SK-N-SH treated with all-trans-retinoic acid at 6 μM for 48 hours (cell line): ENCODE measurements around the gene LYZL6.

Experiments used
- ATAC-seq: fragments of 200-7000 bp; cut with Tn5 transposase; 3 replicates; pipeline ENCODE4 v1.9.1; 2020; ENCODE audit warnings: mild to moderate bottlenecking, moderate library complexity
- ARNTL ChIP-seq: fragments of 450-650 bp; formaldehyde crosslinking; IDR thresholded peaks from 2 replicates; pipeline ENCODE4 v1.5.0; 2020; ENCODE audit warnings: low read depth, mild to moderate bottlenecking, moderate library complexity, borderline replicate concordance
- BACH2 ChIP-seq: fragments of 250-450 bp; sonication (Bioruptor Pico); IDR thresholded peaks from 2 replicates; pipeline ENCODE4 v1.9.0; 2021; ENCODE audit warnings: mild to moderate bottlenecking, borderline replicate concordance
- CREB5 ChIP-seq: fragments of 250-450 bp; sonication (Bioruptor Pico); IDR thresholded peaks from 2 replicates; pipeline ENCODE4 v1.5.1; 2020; ENCODE audit warnings: low read depth, mild to moderate bottlenecking, moderate library complexity
- CSDC2 ChIP-seq: fragments of 250-450 bp; sonication (Bioruptor Pico); IDR thresholded peaks from 2 replicates; pipeline ENCODE4 v1.5.0; 2020; ENCODE audit warnings: mild to moderate bottlenecking, moderate library complexity
- CSRNP3 ChIP-seq: fragments of 250-450 bp; sonication (Bioruptor Pico); IDR thresholded peaks from 2 replicates; pipeline ENCODE4 v1.5.1; 2021; ENCODE audit warnings: mild to moderate bottlenecking, moderate library complexity
- ESRRG ChIP-seq: fragments of 250-450 bp; sonication (Bioruptor Pico); IDR thresholded peaks from 2 replicates; pipeline ENCODE4 v1.6.1; 2021; ENCODE audit warnings: mild to moderate bottlenecking
- GLIS3 ChIP-seq: fragments of 250-450 bp; sonication (Bioruptor Pico); IDR thresholded peaks from 2 replicates; pipeline ENCODE4 v1.5.0; 2020; ENCODE audit warnings: mild to moderate bottlenecking, moderate library complexity
- ISL1 ChIP-seq: fragments of 250-450 bp; sonication (Bioruptor Pico); IDR thresholded peaks from 2 replicates; pipeline ENCODE4 v2.1.2; 2022; ENCODE audit warnings: mild to moderate bottlenecking, moderate library complexity
- OSR1 ChIP-seq: fragments of 250-450 bp; sonication (Bioruptor Pico); IDR thresholded peaks from 2 replicates; pipeline ENCODE4 v1.8.0; 2022; ENCODE audit warnings: moderate library complexity, mild to moderate bottlenecking, inconsistent platforms
- PATZ1 ChIP-seq: fragments of 250-450 bp; sonication (Bioruptor Pico); IDR thresholded peaks from 2 replicates; pipeline ENCODE4 v1.8.0; 2020; ENCODE audit warnings: mild to moderate bottlenecking, moderate library complexity, borderline replicate concordance
- PPARA ChIP-seq: fragments of 250-450 bp; sonication (Bioruptor Pico); IDR thresholded peaks from 2 replicates; pipeline ENCODE4 v1.5.0; 2020; ENCODE audit warnings: mild to moderate bottlenecking, borderline replicate concordance
- RARB ChIP-seq: fragments of 250-450 bp; sonication (Bioruptor Pico); IDR thresholded peaks from 2 replicates; pipeline ENCODE4 v1.8.0; 2021; ENCODE audit warnings: mild to moderate bottlenecking, moderate library complexity
- SNAI2 ChIP-seq: fragments of 250-450 bp; sonication (Bioruptor Pico); IDR thresholded peaks from 2 replicates; pipeline ENCODE4 v1.5.0; 2020; ENCODE audit warnings: mild to moderate bottlenecking, moderate library complexity
- TCF4 ChIP-seq: fragments of 250-450 bp; sonication (Bioruptor Pico); IDR thresholded peaks from 2 replicates; pipeline ENCODE4 v1.8.0; 2021; ENCODE audit warnings: mild to moderate bottlenecking, moderate library complexity, borderline replicate concordance
- TOX ChIP-seq: fragments of 250-450 bp; sonication (Bioruptor Pico); IDR thresholded peaks from 2 replicates; pipeline ENCODE4 v1.8.0; 2021; ENCODE audit warnings: mild to moderate bottlenecking, moderate library complexity, borderline replicate concordance
- ZC3H10 ChIP-seq: fragments of 250-450 bp; sonication (Bioruptor Pico); IDR thresholded peaks from 2 replicates; pipeline ENCODE4 v1.5.1; 2021; ENCODE audit warnings: mild to moderate bottlenecking, moderate library complexity
- ZFP30 ChIP-seq: fragments of 450-650 bp; formaldehyde crosslinking; IDR thresholded peaks from 2 replicates; pipeline ENCODE4 v1.5.0; 2022; ENCODE audit warnings: mild to moderate bottlenecking, moderate library complexity
- ZNF565 ChIP-seq: fragments of 450-650 bp; formaldehyde crosslinking; conservative IDR thresholded peaks from 2 replicates; pipeline ENCODE4 v1.5.0; 2020; ENCODE audit warnings: low read depth, mild to moderate bottlenecking, moderate library complexity
- ZNF70 ChIP-seq: fragments of 450-650 bp; formaldehyde crosslinking; IDR thresholded peaks from 2 replicates; pipeline ENCODE4 v1.5.0; 2020; ENCODE audit warnings: mild to moderate bottlenecking, moderate library complexity
- ZNF8 ChIP-seq: fragments of 450-650 bp; formaldehyde crosslinking; IDR thresholded peaks from 2 replicates; pipeline ENCODE4 v1.5.0; 2020; ENCODE audit warnings: mild to moderate bottlenecking, moderate library complexity
- TF ChIP-seq, protein P1 (sequence below): fragments of 250-450 bp; sonication (Bioruptor Pico); IDR thresholded peaks from 2 replicates; pipeline ENCODE4 v1.5.0; 2020; ENCODE audit warnings: mild to moderate bottlenecking, moderate library complexity

Gene LYZL6

DNA sequence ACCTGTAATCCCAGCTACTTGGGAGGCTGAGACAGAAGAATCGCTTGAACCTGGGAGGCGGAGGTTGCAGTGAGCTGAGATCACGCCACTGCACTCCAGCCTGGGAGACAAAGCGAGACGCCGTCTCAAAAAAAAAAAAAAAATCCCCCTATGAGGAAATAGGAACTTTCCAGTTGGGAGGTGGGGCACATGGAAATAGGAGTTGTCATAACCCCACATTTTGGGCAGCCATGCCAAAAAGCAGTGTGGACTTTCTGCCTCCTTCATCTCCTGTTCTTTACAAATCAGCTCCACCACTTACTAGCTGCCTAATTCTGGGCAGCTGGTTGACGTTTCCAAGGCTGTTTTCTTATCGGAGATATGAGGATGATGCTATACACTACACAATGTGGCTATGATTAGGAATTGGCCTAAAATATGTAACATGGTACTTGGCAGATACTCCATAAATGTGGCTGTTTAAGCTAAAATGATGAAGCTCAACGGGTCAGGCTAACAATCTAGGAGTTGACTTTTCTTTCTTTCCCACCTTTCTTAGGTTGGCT is 41.8 kb downstream of the LYZL6 start:
- ATAC-seq: no peak
- TF ChIP-seq, protein P1, sequence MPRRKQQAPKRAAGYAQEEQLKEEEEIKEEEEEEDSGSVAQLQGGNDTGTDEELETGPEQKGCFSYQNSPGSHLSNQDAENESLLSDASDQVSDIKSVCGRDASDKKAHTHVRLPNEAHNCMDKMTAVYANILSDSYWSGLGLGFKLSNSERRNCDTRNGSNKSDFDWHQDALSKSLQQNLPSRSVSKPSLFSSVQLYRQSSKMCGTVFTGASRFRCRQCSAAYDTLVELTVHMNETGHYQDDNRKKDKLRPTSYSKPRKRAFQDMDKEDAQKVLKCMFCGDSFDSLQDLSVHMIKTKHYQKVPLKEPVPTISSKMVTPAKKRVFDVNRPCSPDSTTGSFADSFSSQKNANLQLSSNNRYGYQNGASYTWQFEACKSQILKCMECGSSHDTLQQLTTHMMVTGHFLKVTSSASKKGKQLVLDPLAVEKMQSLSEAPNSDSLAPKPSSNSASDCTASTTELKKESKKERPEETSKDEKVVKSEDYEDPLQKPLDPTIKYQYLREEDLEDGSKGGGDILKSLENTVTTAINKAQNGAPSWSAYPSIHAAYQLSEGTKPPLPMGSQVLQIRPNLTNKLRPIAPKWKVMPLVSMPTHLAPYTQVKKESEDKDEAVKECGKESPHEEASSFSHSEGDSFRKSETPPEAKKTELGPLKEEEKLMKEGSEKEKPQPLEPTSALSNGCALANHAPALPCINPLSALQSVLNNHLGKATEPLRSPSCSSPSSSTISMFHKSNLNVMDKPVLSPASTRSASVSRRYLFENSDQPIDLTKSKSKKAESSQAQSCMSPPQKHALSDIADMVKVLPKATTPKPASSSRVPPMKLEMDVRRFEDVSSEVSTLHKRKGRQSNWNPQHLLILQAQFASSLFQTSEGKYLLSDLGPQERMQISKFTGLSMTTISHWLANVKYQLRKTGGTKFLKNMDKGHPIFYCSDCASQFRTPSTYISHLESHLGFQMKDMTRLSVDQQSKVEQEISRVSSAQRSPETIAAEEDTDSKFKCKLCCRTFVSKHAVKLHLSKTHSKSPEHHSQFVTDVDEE (CRISPR knock-in tag): no peak
- no peak for TF ChIP-seq SNAI2 (CRISPR knock-in tag)
- no peak for TF ChIP-seq BACH2
- no peak for TF ChIP-seq CSDC2 (CRISPR knock-in tag)
- TF ChIP-seq CREB5 (CRISPR knock-in tag): no peak
- TF ChIP-seq ARNTL: no peak
- TF ChIP-seq ZNF70 (CRISPR knock-in tag): no peak
- no peak for TF ChIP-seq ZNF565 (CRISPR knock-in tag)
- TF ChIP-seq ZNF8 (CRISPR knock-in tag): no peak
- no peak for TF ChIP-seq OSR1 (CRISPR knock-in tag)
- TF ChIP-seq ESRRG (CRISPR knock-in tag): no peak

DNA sequence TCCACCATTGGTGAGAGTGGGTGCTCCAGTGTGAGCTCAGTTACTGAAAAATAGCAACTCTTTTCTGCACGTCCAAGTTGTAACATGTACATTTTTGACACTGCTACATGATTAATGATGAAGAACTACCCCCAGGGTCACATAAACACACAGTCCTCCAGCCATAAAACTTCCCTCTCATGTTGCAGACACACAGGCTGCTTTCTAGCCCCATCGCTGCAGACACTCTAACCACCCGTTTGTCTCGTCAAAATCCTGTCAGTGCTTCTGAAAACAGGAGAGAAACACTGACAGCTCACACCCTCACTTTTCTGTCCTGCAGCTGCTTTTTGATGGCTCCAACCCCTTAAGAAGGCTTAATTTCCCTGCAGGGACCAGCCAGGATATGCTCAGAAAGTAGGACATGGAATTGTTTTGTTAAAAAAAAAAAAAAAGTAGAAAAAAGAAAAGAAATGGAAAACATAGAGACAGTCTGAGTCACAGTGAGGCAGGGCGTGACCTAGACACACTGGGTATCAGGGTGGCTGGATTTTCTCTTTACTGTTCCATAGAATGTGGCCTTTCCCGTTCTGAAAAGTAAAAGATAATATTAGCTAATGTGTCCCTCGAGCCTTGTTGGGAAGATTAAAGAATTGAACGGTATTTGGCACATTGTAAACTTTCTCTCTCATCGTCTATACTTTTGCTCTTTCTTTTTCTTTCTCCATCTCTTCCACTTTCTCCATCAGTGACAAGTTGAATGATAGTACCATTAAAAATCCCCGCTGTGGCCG is 42.6 kb downstream of the LYZL6 start:
- no peak; the same call in 2 of the 3 replicates for ATAC-seq
- TF ChIP-seq ZNF70 (CRISPR knock-in tag) (no peak), ESRRG (CRISPR knock-in tag) (no peak), BACH2 (no peak), RARB (CRISPR knock-in tag) (no peak), PATZ1 (CRISPR knock-in tag) (no peak), ZNF565 (CRISPR knock-in tag) (no peak), GLIS3 (CRISPR knock-in tag) (no peak), PPARA (CRISPR knock-in tag) (no peak), ARNTL (no peak), SNAI2 (CRISPR knock-in tag) (no peak), ZFP30 (CRISPR knock-in tag) (no peak)
- TF ChIP-seq, protein P1 (CRISPR knock-in tag): no peak

GRCh38 chr17:35900280-35900679 is 43.2 kb downstream of the LYZL6 start:
- TF ChIP-seq ZNF8 (CRISPR knock-in tag) (no peak), CREB5 (CRISPR knock-in tag) (no peak), OSR1 (CRISPR knock-in tag) (no peak), TOX (no peak), CSDC2 (CRISPR knock-in tag) (no peak), ZNF565 (CRISPR knock-in tag) (no peak), RARB (CRISPR knock-in tag) (no peak), ISL1 (CRISPR knock-in tag) (no peak), ZNF70 (CRISPR knock-in tag) (no peak), GLIS3 (CRISPR knock-in tag) (no peak), PPARA (CRISPR knock-in tag) (no peak), ZC3H10 (CRISPR knock-in tag) (no peak), TCF4 (no peak), ZFP30 (CRISPR knock-in tag) (no peak), CSRNP3 (CRISPR knock-in tag) (no peak)
- ATAC-seq: no peak
